GM12872 (cell line): ENCODE data around the gene NCOA6.

ENCODE experiments used
- CTCF ChIP-seq: IDR thresholded peaks from 3 replicates; pipeline ENCODE4 v1.5.1; 2011; ENCODE audit warnings: low read depth, mild to moderate bottlenecking, low read length, moderate library complexity; ENCODE audit not compliant: insufficient read depth

Gene NCOA6

DNA sequence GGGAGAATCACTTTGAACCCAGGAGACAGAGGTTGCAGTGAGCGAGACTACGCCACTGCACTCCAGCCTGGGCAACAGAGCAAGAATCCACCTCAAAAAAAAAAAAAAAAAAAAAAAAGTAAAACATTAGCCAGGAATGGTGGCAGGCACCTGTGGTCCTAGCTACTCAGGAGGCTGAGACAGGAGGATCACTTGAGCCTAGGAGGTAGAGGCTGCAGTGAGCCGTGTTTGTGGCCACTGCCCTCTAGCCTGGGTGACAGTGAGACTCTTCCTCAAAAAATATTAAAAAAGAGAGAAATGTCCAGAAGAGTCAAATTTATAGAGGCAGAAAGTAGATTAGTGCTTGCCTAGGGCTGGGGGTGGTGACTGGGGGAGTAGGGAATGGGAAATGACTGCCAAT, 141.8 kb downstream of the NCOA6 start:
- no peak for TF ChIP-seq CTCF

GRCh38 chr20:34680586-34681175, 144.8 kb downstream of the NCOA6 start:
- no peak for TF ChIP-seq CTCF

DNA sequence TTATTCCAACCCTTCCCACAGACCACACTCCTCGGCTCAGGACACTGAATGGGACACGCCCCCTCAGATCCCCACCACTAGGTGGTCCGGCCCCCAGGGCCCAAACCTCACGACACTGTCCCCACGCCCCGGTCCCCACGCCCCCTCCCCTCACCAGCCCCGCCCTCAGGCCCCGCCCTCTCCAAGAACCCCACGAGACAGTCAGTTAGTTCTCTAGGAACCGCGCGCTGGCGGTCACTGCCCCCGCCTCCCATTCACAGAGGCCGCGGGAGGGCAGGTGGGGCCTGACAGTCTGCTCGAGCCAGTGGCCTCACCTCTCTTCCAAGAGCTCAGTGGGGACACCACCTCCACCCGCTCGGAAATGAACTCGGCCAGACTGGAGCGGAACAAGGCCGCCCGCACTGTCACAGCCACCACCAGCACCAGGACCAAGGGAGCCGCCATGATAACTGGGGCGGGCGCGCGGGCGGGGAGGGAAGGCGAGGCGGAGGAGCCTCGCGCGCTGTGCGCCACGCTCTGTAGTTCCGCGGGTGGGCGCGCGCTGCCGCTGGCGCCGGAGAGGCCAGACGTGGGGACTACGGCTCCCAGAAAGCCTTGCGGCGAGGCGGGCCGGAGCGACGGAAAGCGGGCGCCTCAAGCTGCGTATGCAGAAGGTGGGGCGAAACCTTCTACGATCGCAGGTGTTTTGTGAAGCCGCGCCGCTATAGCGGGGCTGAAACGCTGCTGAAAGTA, 148.6 kb downstream of the NCOA6 start, which contains the start of gene PIGU:
TSS of gene PIGU (minus strand) at position 451 of the 732 bp plus-strand sequence. CDS start at position 444, 7 bp downstream.
- no peak for TF ChIP-seq CTCF

DNA sequence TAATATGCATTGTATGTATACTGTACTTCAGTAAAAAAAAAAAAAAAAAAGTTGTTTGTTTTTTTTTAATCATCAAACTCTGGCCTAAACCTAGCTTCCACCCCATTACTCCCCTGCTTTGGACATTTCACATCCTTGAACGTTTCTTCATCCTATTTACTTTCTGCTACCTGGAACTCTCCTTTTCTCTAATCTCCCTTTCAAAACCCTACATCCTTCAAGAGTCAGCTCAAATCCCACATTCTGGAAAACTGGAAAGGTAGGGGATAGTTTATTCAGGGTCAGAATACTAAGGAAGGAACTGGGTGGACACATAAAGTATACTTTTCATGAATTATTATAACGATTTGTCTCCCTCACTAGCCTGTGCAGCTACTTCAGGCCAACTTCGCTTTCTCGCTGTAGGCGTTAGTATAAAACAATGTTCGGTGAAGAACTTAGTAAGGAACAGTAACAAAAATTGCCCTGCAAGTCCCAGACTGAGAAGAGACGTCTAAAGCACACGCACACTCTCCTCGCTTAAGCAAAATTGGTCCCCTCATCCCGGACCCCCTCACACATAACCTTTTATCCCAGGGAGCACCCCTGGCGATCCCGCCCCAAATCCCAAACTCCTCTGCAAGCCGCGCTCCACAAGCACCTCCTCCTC, 149.3 kb downstream of the NCOA6 start:
- TF ChIP-seq CTCF = no peak

- TF ChIP-seq CTCF = no peak
These were observed 149.9 kb downstream of the NCOA6 start for GRCh38 chr20:34675561-34675960.

- no peak for TF ChIP-seq CTCF
These were observed 152.0 kb downstream of the NCOA6 start for GRCh38 chr20:34673412-34673811.

DNA sequence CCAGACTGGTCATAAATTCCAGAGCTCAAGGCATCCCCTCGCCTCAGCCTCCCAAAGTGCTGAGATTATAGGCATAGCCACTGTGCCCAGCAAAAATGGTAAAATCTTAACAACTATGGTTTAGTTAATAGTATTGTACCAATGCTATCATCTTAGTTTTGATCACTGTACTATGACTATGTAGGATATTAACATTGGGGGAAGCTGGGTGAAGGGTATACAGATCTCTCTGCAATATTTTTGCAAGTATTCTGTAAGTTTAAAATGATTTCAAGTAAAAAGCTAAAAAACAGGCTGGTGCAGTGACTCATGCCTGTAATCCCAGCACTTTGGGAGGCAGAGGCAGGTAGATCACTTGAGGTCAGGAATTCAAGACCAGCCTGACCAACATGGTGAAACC, 156.4 kb downstream of the NCOA6 start:
- no peak for TF ChIP-seq CTCF
